ENCODE measurements around the gene MRAS. TPM values are rescaled to one million over a fixed set of nuclear protein-coding genes. Genes with fewer than 3 reads are reported as not detected.

Gene MRAS
- total and polyA plus RNA-seq, 2 of the 4 experiments (the other 2 are of a cell fraction) = 59.3 to 60.6 TPM

GRCh38 chr3:138423316-138423715 lies 74.9 kb downstream of the MRAS start:
- TF ChIP-seq NFE2L2 (IDR thresholded peaks at IDR 0.05; ENCODE audit: low read depth, low read length) = no peak
- TF ChIP-seq POLR2A (IDR thresholded peaks at IDR 0.05; ENCODE audit: low read depth, low read length) = no peak
- no peak for TF ChIP-seq CEBPB (IDR thresholded peaks at IDR 0.05; ENCODE audit: low read depth, low read length)
- no peak for TF ChIP-seq CTCF (conservative IDR thresholded peaks at IDR 0.05; ENCODE audit: low read depth, low read length)
- TF ChIP-seq BHLHE40 (IDR thresholded peaks at IDR 0.05; ENCODE audit: low read depth, low read length) = no peak
- TF ChIP-seq SMC3 (IDR thresholded peaks at IDR 0.05; ENCODE audit: low read depth, low read length) = no peak
- no peak for TF ChIP-seq MAZ (IDR thresholded peaks at IDR 0.05; ENCODE audit: borderline replicate concordance, low read depth, low read length)
- no peak for TF ChIP-seq MXI1 (IDR thresholded peaks at IDR 0.05; ENCODE audit: borderline replicate concordance, low read depth, low read length)
- no peak for TF ChIP-seq MAFK (IDR thresholded peaks at IDR 0.05; ENCODE audit: low read depth, low read length)
- TF ChIP-seq FOS (IDR thresholded peaks at IDR 0.05; ENCODE audit: low read depth, low read length) = no peak
- TF ChIP-seq RCOR1 (IDR thresholded peaks at IDR 0.05; ENCODE audit: insufficient replicate concordance, low read length) = no peak
- no peak for TF ChIP-seq RFX5 (IDR thresholded peaks at IDR 0.05; ENCODE audit: low read depth, low read length)
- no peak for TF ChIP-seq RAD21 (IDR thresholded peaks at IDR 0.05; ENCODE audit: low read length)
- no peak for TF ChIP-seq ELK1 (IDR thresholded peaks at IDR 0.05; ENCODE audit: borderline replicate concordance, low read depth, low read length)
- no peak for TF ChIP-seq USF2 (IDR thresholded peaks at IDR 0.05; ENCODE audit: low read depth, low read length)
- no peak for TF ChIP-seq CHD1 (IDR thresholded peaks at IDR 0.05; ENCODE audit: low read depth, low read length)
- H3K36me3 ChIP-seq (ENCODE audit: control insufficient read depth, insufficient read depth, low read length) = no peaks in the 10 kb centered on the region
- H3K23ac ChIP-seq (ENCODE audit: low read depth, low read length) = no peak overlapping the region
- H3K18ac ChIP-seq (ENCODE audit: low read depth, low read length) = no peak overlapping the region
- H2BK120ac ChIP-seq (ENCODE audit: low read depth, low read length) = no peak overlapping the region
- CTCF ChIA-PET = no interaction called here
- H3K56ac ChIP-seq (ENCODE audit: extremely low read depth, insufficient read depth, low read length) = no peak overlapping the region
- peaks cover 2% of the 10 kb centered on the region; the same call in 1 of the 2 replicates for H3K9me3 ChIP-seq (ENCODE audit: control insufficient read depth, insufficient read depth, low read length)
- no peak overlapping the region for H4K91ac ChIP-seq (ENCODE audit: insufficient read depth, low read depth, low read length)
- no peak overlapping the region for H3K9ac ChIP-seq (ENCODE audit: low read depth, low read length)
- no peak overlapping the region for H4K5ac ChIP-seq (ENCODE audit: low read depth, low read length)
- peaks cover 4% of the 10 kb centered on the region; the same call in 1 of the 2 replicates for H3K27me3 ChIP-seq (ENCODE audit: control insufficient read depth, insufficient read depth, low read length)
- no peak overlapping the region for H2BK20ac ChIP-seq (ENCODE audit: low read depth, low read length)
- no peak overlapping the region for H2AFZ ChIP-seq (replicated peaks; ENCODE audit: low read length, poor library complexity)
- no peak overlapping the region for H3K27ac ChIP-seq (ENCODE audit: insufficient read depth, low read length)
- in situ Hi-C loops (cut with MboI; ENCODE audit: low sequenced_read_pairs) = loop anchor here (5.0 kb wide), 1 partner anchor 91 kb away; no protein-coding TSS in a partner anchor
- ATAC-seq (ENCODE audit: low read depth) = no peak
- dilution Hi-C loops (cut with HindIII; ENCODE audit: low sequenced_read_pairs, unreplicated experiment) = no loop called here
- no peak overlapping the region for H2BK15ac ChIP-seq (ENCODE audit: low read depth, low read length)
- peaks cover 3% of the 10 kb centered on the region; the same call in 1 of the 2 replicates for H3K4me1 ChIP-seq (ENCODE audit: control insufficient read depth, insufficient read depth, low read length)
- no peak overlapping the region for H2BK5ac ChIP-seq (ENCODE audit: low read depth, low read length, poor library complexity, severe bottlenecking)
- H3K79me1 ChIP-seq (ENCODE audit: low read depth in 1 of 2, low read length in 2 of 2) = no peaks in the 10 kb centered on the region
- no peak overlapping the region for H2AK9ac ChIP-seq (replicated peaks; ENCODE audit: low read depth, low read length, poor library complexity)
- H3K9me1 ChIP-seq (ENCODE audit: insufficient read depth, low read length) = no peaks in the 10 kb centered on the region
- DNase-seq = no peak
- no TSS peak for BruUV-seq (replicated peaks)
- no peak overlapping the region for H3K14ac ChIP-seq (replicated peaks; ENCODE audit: low read depth, low read length)
- POLR2A ChIA-PET (ENCODE audit: unreplicated experiment) = no interaction called here
- no peak overlapping the region for H3K4me3 ChIP-seq (ENCODE audit: insufficient read depth, low read depth, low read length)
- no peak overlapping the region for H3K4me2 ChIP-seq (ENCODE audit: low read depth, low read length)
- WGBS, 2 experiments (ENCODE audit: extremely low coverage in 2 of 2, insufficient read length in 1 of 2) = no CpG with 5 or more reads among the region's 1 CpG
- no peak overlapping the region for H3K4ac ChIP-seq (ENCODE audit: low read depth, low read length)
- H2AK5ac ChIP-seq (ENCODE audit: low read depth, low read length) = no peak overlapping the region
- intact Hi-C loops (cut with micrococcal nuclease) = no loop called here
- no peaks in the 10 kb centered on the region for H4K20me1 ChIP-seq (ENCODE audit: insufficient read depth, low read length)
- H4K8ac ChIP-seq (ENCODE audit: low read depth in 2 of 2, low read length in 2 of 2) = no peak overlapping the region
